GM13976 (cell line): ENCODE results near the gene MGAT5.

Source experiments
- DNase-seq: peaks from one replicate; pipeline ENCODE4 v3.0.0; 2012; ENCODE audit warnings: low spot score
- CTCF ChIP-seq: IDR thresholded peaks from 2 replicates; pipeline ENCODE4 v1.5.1; 2012; ENCODE audit warnings: borderline replicate concordance, mild to moderate bottlenecking; ENCODE audit not compliant: insufficient read depth; ENCODE audit errors: extremely low read depth, missing control alignments, control extremely low read depth
- in situ Hi-C: fragments of 300-500 bp; cut with MboI; formaldehyde crosslinking; loops from one replicate; pipeline ENCODE4 v1.12.0; 2022; ENCODE audit warnings: low sequenced_read_pairs, mixed read lengths, inconsistent platforms; ENCODE audit not compliant: unreplicated experiment

The MGAT5 gene

GRCh38 chr2:134335601-134336000, 81.7 kb downstream of the MGAT5 start:
- no peak for DNase-seq
- no peak for TF ChIP-seq CTCF
- in situ Hi-C loops: no loop called here

- no peak for TF ChIP-seq CTCF
- no peak for DNase-seq
- in situ Hi-C loops: no loop called here
Measured at GRCh38 chr2:134336352-134336751, 82.5 kb downstream of the MGAT5 start.

GRCh38 chr2:134336921-134337320, 83.0 kb downstream of the MGAT5 start:
- no peak for TF ChIP-seq CTCF
- in situ Hi-C loops: no loop called here
- DNase-seq: no peak

- TF ChIP-seq CTCF: no peak
- in situ Hi-C loops: no loop called here
- no peak for DNase-seq
Measured at GRCh38 chr2:134337631-134338030, 83.8 kb downstream of the MGAT5 start.

DNA sequence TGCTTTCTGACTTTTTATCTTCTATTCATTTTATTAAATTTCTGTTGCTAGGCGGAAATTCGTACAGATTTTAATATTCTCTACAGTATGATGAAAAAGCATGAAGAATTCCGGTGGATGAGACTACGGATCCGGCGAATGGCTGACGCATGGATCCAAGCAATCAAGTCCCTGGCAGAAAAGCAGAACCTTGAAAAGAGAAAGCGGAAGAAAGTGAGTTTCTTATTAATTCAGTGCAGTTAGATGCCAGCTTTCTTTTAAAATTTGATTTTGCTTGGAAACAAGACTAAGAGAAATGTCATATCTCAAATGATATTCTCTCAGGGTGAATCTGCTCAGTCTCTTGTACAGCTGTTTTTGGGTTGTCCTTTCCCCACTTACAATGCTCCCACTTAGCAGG, 84.3 kb downstream of the MGAT5 start:
- no peak for TF ChIP-seq CTCF
- in situ Hi-C loops: no loop called here
- DNase-seq: no peak

GRCh38 chr2:134341476-134341875, 87.6 kb downstream of the MGAT5 start:
- TF ChIP-seq CTCF: no peak
- in situ Hi-C loops: no loop called here
- no peak for DNase-seq
